Stimulated activated CD4-positive, alpha-beta T cell treated with anti-CD3 and anti-CD28 coated beads, Interleukin-2, amount 100 ng/mL, for 24 hours (primary cell): Measurements from ENCODE around the gene TXNRD2.
A peak's percentile ranks its signal among the peaks of the same experiment; 100 is the strongest.

ENCODE experiments used
- DNase-seq, 2 donors: peaks; one replicate each; pipeline ENCODE4 v3.0.0-alpha.2; 2020

TXNRD2 gene

GRCh38 chr22:19979712-19980493 lies 38.3 kb upstream of the TXNRD2 start:
- no peak for DNase-seq

DNA sequence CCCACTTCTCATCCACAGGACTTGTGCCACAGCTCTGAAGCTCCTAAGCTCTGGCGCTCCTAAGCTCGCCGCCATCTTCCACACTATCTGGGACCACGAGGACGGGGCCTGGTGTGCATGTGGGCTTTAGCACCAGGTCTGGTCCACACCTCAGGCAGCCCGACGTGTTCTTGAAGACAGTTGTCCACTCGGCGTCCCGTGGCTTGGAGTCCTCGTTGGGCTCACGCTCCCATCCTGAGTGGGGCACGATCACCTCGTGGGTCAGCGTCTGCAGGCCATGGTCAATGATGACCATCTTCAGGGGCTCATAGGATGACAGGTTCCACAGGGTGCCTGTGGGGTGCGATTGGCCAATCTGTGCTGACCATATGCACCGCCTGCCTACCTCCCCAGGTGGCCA lies 37.1 kb upstream of the TXNRD2 start:
- no peak for DNase-seq

GRCh38 chr22:19977296-19978243 lies 36.0 kb upstream of the TXNRD2 start:
- DNase-seq, result no peak

GRCh38 chr22:19976671-19977070 lies 35.1 kb upstream of the TXNRD2 start:
- DNase-seq, result no peak

- DNase-seq, result no peak
Measured at GRCh38 chr22:19975707-19976035, 34.1 kb upstream of the TXNRD2 start.

- no peak for DNase-seq
Measured at GRCh38 chr22:19974935-19975706, 33.5 kb upstream of the TXNRD2 start.

- DNase-seq, result no peak
Measured at GRCh38 chr22:19974268-19974861, 32.7 kb upstream of the TXNRD2 start.

- no peak for DNase-seq
Measured at GRCh38 chr22:19973551-19974267, 32.1 kb upstream of the TXNRD2 start.

GRCh38 chr22:19972652-19973550 lies 31.3 kb upstream of the TXNRD2 start:
- DNase-seq, result no peak

DNA sequence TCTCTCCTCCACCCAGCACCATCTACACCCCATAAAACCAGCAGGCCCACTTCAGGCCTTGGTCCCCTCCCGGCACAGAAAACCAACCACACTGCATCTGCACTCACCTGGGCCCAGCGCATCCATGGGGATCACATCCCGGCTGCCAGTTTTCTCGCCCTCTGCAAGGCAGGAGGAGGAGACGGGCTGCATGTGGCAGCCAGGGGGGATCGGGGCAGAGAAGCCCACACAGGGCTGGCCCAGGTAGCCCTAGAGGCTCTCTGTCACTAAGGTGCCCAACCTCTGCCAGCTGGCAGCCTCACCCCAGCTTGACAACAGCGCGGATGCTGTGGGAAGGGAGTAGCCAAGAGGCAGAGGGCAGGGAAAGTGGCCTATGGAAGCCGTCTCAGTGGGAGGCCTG lies 30.6 kb upstream of the TXNRD2 start:
- no peak for DNase-seq

- DNase-seq, result no peak
Measured at GRCh38 chr22:19971276-19972124, 29.9 kb upstream of the TXNRD2 start.

- peak; percentile 84 to 85 for DNase-seq
Measured at GRCh38 chr22:19970479-19971275, 29.1 kb upstream of the TXNRD2 start.

DNA sequence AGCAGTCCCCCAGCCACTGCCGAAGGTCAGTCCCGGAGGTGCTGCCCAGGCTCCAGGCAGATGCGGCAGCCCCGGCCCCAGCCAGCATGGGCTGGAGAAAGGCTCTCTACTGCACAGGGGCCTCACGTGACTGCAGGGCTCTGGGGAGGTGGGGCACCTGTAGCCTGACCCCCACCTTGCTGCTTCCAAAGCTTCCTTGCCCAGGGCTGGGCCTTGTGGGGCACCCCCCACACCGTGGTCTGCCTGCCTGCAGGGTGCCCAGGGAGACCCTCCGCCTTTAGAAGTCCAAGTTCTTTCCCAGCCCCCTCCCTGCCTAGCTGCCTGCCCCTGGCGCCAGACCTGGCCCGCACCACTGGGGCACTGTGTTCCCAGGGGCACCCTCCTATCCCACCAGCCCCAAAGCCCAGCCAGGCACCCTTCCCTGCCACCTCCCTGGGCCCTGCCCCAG lies 28.4 kb upstream of the TXNRD2 start:
- DNase-seq, result no peak

DNA sequence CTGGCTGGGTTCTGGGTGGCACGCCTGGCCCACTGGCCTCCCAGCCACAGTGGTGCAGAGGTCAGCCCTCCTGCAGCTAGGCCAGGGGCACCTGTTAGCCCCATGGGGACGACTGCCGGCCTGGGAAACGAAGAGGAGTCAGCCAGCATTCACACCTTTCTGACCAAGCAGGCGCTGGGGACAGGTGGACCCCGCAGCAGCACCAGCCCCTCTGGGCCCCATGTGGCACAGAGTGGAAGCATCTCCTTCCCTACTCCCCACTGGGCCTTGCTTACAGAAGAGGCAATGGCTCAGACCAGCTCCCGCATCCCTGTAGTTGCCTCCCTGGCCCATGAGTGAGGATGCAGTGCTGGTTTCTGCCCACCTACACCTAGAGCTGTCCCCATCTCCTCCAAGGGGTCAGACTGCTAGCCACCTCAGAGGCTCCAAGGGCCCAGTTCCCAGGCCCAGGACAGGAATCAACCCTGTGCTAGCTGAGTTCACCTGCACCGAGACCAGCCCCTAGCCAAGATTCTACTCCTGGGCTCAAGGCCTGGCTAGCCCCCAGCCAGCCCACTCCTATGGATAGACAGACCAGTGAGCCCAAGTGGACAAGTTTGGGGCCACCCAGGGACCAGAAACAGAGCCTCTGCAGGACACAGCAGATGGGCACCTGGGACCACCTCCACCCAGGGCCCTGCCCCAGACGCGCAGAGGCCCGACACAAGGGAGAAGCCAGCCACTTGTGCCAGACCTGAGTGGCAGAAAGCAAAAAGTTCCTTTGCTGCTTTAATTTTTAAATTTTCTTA lies 27.7 kb upstream of the TXNRD2 start:
- no peak for DNase-seq

GRCh38 chr22:19968450-19968891 lies 26.9 kb upstream of the TXNRD2 start:
- no peak for DNase-seq

DNA sequence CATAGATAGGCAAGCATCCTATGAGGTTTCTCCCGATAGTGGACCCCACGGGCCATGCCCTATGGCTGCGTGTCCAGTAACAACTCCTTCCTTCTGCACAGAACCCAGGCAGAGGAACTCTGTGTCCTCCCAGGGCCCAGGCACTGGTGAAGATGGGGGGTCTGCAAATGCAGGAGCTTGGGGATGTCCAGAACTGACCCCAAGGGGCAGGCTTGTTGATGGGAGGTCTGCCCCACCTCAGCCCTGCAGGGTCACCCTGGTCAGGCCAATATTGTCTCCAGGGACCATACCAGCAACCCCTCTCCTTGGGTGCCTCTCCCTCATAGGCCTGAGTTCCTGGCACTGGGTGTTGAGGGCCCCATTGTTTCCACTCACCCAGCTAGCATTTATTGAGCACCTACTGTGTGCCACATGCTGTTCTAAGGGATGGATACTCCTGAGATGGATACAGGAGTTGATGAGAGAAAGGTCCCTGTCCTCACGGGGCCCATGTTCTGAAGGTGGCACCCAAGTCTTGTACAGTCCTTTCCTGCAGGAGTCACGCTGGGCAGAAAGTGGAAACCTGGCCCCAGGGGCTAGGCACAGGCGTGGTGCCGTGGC lies 26.3 kb upstream of the TXNRD2 start:
- DNase-seq, result no peak

- DNase-seq, result no peak
Measured at GRCh38 chr22:19966908-19967750, 25.5 kb upstream of the TXNRD2 start.
